Measurements from ENCODE around the gene DHRS7. TPM values are rescaled to one million over a fixed set of nuclear protein-coding genes. Genes with fewer than 3 reads are reported as not detected.

Gene DHRS7
- total and polyA plus RNA-seq, 9 of the 15 experiments (the other 6 are each of a cell fraction or from before 2014, with no cell fraction given) = 10.2 to 20.1 (median 15.7) TPM

- TF ChIP-seq, protein P1, sequence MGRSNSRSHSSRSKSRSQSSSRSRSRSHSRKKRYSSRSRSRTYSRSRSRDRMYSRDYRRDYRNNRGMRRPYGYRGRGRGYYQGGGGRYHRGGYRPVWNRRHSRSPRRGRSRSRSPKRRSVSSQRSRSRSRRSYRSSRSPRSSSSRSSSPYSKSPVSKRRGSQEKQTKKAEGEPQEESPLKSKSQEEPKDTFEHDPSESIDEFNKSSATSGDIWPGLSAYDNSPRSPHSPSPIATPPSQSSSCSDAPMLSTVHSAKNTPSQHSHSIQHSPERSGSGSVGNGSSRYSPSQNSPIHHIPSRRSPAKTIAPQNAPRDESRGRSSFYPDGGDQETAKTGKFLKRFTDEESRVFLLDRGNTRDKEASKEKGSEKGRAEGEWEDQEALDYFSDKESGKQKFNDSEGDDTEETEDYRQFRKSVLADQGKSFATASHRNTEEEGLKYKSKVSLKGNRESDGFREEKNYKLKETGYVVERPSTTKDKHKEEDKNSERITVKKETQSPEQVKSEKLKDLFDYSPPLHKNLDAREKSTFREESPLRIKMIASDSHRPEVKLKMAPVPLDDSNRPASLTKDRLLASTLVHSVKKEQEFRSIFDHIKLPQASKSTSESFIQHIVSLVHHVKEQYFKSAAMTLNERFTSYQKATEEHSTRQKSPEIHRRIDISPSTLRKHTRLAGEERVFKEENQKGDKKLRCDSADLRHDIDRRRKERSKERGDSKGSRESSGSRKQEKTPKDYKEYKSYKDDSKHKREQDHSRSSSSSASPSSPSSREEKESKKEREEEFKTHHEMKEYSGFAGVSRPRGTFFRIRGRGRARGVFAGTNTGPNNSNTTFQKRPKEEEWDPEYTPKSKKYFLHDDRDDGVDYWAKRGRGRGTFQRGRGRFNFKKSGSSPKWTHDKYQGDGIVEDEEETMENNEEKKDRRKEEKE (IDR thresholded peaks at IDR 0.05; ENCODE audit: borderline replicate concordance in 1 of 2, control insufficient read depth in 1 of 2, low read depth in 2 of 2, low read length in 1 of 2) = no peak
- TF ChIP-seq ZNF583 (CRISPR knock-in tag; IDR thresholded peaks at IDR 0.05) (no peak), POU5F1 (IDR thresholded peaks at IDR 0.05; ENCODE audit: borderline replicate concordance, low read depth, low read length, partially characterized antibody) (no peak), TCFL5 (CRISPR knock-in tag; conservative IDR thresholded peaks at IDR 0.05) (no peak), GMEB1 (CRISPR knock-in tag; IDR thresholded peaks at IDR 0.05) (no peak), KDM1A (IDR thresholded peaks at IDR 0.05) (no peak), SMAD4 (CRISPR knock-in tag; conservative IDR thresholded peaks at IDR 0.05) (no peak), BRCA1 (IDR thresholded peaks at IDR 0.05) (no peak), BRCA1 (CRISPR knock-in tag; IDR thresholded peaks at IDR 0.05) (no peak), BHLHE40 (IDR thresholded peaks at IDR 0.05; ENCODE audit: low read length) (no peak), MECOM (CRISPR knock-in tag; IDR thresholded peaks at IDR 0.05) (no peak)
- TF ChIP-seq, protein P2, sequence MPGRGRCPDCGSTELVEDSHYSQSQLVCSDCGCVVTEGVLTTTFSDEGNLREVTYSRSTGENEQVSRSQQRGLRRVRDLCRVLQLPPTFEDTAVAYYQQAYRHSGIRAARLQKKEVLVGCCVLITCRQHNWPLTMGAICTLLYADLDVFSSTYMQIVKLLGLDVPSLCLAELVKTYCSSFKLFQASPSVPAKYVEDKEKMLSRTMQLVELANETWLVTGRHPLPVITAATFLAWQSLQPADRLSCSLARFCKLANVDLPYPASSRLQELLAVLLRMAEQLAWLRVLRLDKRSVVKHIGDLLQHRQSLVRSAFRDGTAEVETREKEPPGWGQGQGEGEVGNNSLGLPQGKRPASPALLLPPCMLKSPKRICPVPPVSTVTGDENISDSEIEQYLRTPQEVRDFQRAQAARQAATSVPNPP (IDR thresholded peaks at IDR 0.05; ENCODE audit: borderline replicate concordance, insufficient read depth, insufficient read length) = no peak
Measured at GRCh38 chr14:60171690-60172089, 6.5 kb upstream of the DHRS7 start (continued).
